HG03097 (cell line): ENCODE measurements around the gene LRRC56.

Experiments
- ATAC-seq: cut with Tn5 transposase; IDR thresholded peaks from one replicate; pipeline ENCODE4 v1.9.1; 2021; ENCODE audit not compliant: unreplicated experiment, low FRiP score

Gene LRRC56

DNA sequence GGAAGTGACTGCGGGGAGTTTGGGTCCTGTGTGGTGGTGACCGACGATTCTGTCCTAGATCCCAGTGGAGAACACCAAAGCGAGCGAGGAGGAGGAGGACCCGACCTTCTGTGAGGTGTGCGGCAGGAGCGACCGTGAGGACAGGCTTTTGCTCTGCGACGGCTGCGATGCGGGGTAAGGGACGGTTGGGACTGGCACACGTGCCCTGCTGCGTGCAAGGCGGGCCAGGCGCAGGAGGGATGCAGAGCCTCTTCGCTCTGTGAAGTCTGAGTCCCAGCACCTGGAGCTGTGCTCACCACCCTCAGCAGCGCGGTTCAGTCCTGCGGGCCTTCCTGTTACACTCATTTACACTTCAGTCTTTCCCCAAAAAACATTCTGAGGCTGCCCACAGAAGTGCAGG is 55.2 kb downstream of the LRRC56 start:
- ATAC-seq: no peak

DNA sequence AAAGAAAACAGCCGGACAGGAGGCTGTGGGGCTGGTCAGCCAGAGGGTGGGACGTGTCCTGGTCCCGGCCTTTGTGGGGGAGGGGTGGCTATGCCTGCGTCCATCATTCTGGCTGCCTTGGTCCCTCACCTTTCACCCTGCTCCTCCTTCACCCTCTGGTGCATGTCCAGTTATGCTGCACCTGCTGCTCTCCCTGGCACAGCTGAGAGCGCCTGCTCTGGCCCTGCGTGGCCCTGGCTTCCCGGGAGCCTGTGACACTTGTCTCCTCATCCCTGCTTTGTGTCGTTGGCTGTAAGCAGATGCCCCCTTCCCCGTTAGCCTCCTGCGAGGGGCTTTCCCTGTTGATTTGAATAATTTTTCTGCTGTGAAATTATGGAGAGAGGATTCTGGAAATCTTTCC is 55.6 kb downstream of the LRRC56 start:
- no peak for ATAC-seq

DNA sequence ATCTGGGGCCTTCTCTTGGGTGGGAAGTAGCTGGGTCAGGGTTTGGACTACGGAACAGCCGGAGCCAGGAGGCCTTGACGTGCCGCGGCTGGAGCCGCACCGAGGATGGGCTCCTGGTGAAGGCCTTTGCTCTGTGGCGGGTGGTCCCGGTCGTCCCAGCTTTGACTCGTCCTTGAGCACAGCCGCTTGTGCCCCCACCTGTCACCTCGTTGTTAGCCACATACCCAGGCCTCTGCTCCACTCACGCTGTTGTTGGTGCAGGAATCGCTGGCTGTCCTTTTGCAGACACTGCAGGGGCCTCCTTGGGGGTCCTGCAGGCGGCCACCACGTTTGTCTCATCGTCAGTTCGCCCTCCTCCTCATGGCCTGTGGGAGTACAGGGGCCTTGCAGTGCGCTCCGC is 56.0 kb downstream of the LRRC56 start:
- ATAC-seq: no peak

DNA sequence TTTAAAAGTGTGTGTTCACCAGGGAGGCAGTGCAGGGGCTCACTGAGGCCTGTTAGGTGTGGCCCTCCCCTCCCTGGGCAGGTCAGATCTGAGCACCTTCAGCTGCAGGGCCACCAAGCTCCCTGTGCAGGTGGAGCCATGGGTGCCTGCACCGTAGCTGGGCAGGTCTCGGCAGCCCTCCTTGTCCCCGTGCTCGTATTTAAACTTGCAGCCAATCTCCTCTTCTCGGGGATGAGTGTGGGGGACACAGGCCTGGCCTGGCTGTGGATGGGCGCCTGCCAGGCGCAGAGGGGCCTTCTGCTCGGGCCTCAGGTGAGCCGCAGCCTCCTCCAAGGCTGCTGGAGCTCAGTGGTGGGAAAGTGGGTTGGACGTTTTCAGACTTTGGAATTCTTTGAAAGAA is 58.1 kb downstream of the LRRC56 start:
- no peak for ATAC-seq

DNA sequence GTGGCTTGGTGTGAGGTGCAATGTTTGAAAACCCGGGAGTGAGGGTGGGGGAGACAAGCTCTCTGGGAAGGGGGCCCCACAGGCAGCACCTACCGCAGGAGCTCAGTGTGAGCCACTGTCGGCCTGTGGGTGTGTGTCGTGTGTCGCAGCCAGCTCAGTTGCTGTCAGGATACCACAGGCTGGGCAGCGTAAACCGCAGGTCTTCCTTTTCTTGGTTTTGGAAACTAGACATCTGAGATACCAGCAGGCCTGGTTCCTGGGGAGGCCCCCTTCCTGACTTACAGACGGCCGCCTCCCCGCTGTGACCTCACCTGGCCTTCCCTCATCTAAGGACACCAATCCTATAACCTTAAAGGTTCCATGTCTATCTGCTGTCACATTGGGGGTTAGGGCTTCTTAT is 59.0 kb downstream of the LRRC56 start:
- no peak for ATAC-seq

DNA sequence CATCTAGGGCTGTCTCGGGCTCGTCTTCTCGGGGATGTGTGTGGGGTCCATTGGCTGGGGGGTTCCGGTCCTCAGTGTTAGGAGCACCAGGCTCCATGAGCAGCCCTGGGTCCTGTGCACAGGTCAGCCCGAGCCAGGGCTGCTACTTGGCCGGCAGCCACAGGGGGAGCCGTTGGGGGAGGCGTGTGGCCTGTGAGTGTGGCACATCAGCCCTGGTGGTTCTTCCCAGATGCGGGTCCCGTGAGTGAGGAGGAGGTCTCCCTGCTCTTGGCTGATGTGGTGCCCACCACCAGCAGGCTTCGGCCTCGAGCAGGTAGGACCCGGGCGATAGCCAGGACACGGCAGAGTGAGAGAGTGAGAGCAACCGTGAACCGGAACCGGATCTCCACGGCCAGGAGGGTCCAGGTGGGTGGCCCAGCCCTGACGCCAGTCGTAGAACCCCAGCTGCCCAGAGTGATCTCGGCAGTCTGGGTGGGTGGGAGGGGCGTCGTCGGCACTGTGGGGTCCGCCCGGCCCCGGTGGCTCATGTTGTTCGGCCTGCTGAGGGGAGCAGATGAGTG is 59.9 kb downstream of the LRRC56 start:
- ATAC-seq: no peak

DNA sequence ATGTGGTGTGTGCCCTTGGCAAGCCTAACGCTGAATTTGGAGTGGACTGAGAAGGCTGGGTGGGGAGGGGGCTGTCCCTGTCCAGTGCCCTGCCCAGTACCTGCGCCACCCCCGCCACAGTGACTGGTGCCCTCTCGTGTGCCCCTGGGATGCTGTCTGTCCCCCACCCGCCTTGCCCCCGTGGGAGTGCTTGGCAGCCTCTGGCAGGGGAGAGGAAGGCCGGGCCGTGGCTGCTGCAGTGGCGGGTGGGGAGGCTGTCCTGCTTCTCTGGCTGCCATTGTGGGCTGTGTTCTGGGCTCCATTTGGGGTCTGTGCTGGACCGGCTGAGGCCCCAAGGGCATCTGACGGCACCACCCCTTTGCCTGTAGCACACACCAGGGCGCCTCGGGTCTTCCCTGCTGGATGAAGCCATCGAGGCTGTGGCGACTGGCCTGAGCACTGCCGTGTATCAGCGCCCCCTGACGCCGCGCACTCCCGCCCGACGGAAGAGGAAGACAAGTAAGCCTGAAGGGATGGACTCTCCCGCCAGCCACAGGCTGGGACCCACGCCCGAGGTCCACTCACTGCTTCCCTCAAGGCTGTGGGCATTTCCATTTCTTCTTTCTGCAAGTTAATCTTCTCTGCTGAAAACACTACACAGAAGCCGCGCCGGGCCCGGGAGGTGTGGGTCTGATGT is 60.8 kb downstream of the LRRC56 start:
- no peak for ATAC-seq

DNA sequence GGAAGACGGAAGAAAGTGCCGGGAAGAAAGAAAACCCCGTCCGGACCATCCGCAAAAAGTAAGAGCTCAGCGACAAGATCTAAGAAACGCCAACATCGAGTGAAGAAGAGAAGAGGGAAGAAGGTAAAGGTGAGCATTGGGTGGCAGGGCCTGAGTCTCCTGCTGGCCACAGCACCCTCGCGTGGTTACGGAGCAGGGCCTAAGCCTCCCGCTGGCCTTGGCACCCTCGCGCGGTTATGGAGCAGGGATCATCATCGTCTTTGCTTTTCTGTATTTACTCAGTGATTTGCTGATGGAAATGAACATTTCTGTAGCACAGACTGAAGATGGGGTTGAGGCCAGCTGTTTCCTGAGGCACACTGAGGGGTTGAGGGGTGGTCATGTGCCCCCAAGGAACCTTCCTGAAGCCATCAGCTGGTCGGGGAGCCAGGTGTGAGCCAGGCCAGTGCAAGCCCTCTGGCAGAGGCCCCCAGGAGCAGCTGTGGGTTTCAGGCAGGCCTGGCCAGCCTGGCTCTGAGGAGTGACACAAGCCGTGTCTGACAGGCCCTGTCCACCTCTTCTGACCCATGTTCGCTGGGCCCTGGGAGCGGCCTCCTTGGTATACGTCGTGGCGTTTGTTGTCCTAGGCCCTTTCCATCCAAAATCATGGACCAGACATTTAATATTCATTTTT is 64.4 kb downstream of the LRRC56 start:
- no peak for ATAC-seq

DNA sequence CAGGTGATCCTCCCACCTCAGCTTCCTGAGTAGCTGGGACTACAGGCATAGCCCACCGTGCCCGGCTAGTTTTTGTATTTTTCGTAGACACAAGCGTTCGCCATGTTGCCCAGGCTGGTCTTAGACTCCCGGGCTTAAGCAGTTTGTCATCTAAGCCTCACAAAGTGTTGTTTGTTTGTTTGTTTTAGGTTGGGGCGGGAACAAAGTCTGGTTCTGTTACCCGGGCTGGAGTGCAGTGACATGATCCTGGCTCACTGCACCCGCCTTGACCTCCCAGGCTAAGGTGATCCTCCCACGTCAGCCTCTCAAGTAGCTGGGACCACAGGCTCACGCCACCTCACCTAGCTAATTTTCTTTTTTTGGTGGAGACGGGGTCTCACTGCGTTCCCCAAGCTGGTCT is 65.8 kb downstream of the LRRC56 start:
- ATAC-seq: no peak
